GM12874 (cell line): ENCODE results near the gene FLYWCH2.

ENCODE experiments used
- CTCF ChIP-seq: IDR thresholded peaks from 2 replicates; pipeline ENCODE4 v1.5.1; 2011; ENCODE audit warnings: low read depth, mild to moderate bottlenecking, control low read depth, low read length, moderate library complexity; ENCODE audit not compliant: insufficient read depth

The FLYWCH2 gene

DNA sequence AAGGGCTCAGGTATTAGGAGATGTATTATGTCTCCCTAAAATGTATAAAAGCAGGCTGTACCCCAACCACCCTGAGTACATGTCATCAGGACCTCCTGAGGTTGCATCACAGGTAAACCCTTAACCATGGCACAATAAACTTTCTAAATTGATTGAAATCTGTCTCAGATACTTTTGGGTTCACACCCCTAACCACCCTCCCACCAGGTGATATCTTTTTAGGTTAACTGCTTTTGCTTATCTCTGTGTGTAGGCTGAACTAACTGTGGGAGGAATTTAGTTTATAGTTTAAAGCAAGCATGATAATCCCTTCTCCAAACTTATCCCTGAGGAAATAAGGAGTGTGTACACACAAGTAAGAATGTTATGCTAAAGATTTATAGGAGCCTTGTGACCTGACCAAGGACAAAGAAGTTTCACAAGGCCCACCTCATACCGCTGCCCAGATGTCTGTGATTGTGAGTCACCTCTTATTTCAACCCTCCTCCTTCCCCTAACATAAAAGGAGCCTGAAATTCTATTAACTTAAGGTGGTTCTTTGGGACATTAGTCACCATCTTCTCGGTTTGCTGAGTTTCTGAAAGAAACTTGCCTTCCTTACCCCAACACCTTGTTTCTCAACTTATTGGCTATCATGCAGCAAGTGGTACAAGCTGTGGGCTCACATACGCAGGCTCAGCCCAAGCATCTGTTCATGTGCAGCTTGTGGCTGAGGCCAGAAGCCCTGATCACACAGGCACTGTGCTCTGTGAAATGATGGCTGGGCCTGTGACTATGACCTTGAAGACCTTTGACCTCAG, 36.3 kb upstream of the FLYWCH2 start:
- no peak for TF ChIP-seq CTCF

- TF ChIP-seq CTCF = no peak
These were observed 33.9 kb upstream of the FLYWCH2 start for GRCh38 chr16:2848933-2849725.

DNA sequence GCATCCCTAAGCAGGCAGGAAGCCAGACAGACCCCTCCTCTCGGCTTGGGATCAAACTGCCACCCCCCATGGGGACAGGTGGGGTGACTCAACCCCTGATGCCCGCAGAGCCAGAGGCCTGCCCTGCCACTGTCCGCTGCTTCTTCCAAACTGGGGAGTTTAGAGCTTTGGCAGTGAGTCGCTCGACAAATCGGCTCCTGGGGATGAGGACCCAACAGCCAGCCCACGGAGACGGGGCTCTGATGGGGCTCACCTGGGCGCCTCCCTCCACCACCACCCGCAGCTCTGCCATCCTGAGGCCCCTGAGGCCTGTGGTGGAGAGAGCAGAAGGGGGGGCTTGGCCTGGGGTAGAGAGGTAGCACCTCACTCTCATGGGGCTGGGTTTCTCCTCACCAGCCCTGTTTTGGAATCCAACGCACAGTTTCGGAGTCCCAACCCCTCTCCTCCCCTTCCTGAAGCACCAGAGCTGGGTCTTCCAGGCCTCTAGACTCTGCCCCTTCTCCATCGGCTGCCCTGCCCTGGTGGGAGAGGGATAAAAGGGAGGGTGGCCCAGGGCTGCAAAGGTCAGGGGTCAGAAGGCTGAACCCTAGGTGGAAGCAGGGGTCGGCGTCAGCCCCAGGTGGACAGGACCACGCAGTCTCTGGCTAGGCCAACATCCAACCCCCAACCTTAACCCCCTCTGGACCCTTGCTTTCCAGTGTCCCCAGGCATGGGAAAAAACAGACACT, 30.8 kb upstream of the FLYWCH2 start:
- TF ChIP-seq CTCF = no peak

DNA sequence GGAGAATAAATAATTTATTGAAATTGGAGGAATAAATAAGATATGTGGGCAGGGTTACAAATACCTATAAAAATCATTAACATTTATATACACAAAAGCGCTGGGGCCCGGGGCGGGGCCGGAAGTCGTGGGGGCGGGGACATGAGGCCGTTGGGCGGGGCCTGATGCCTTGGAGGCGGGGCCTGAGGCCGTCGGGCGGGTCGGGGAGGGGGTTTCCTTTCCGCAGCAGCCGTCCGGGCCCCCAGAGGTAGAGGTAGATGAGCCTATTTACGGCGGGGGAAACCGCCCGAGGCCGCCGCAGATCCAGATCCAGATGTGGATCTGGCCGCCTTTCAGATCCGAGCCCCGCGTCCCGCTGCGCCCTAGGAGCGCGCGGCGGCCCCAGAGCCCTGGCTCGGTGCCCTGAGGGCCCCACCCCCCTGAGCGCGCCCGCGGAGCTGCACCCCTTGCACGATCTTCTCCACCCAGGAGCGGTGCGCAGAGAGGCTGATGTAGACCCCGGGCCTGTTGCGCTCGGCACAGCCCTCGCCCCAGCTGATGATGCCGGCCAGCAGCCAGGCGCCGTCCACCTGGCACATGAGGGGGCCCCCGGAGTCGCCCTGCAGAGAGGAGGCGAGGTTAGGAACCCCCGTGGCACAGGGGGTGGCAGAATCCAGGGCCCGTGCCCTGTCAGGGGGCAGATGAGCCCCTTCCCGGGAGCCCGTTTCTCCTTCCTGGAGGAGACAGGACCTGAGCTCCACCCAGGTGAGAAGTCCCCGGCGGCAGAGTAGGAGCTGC, 30.1 kb upstream of the FLYWCH2 start:
- no peak for TF ChIP-seq CTCF

GRCh38 chr16:2853531-2854073, 29.4 kb upstream of the FLYWCH2 start:
- no peak for TF ChIP-seq CTCF

DNA sequence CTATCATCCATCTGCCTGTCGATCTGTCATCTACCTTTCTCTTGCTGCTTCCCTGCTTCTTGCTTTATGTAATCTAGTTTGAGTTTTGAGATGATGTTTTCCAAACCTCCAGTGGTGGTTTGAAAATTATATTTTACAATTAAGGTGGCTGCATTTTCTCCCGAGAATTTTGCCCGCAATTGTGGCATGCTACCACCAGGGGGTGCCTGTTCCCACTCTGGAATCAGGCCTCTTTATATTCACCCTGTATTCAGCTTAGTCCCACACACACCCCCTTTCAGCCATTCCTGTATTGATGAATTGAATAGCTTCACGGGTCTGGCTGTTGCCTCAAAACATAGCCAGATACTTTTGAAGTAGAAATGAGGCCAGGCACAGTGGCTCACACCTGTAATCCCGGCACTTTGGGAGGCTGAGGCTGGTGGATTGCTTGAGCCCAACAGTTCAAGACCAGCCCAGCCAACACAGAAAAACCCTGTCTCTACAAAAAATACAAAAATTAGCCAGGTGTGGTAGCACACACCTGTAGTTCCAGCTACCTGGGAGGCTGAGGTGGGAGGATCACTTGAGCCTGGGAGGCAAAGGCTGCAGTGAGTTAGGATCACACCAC, 28.2 kb upstream of the FLYWCH2 start:
- TF ChIP-seq CTCF = peak; percentile 53
